GM23338 (cell line): ENCODE data around the gene GTF2F1. TPM values are rescaled to one million over a fixed set of nuclear protein-coding genes. Genes with fewer than 3 reads are reported as not detected.
A peak's percentile ranks its signal among the peaks of the same experiment; 100 is the strongest.
"Not testable (repeated sequence)": the region's sequence is repeated elsewhere in the genome, so short reads cannot be mapped to it uniquely, and the experiment has no call there.

Source experiments
- ATAC-seq: fragments of 200-7000 bp; cut with Tn5 transposase; 3 replicates; pipeline ENCODE4 v1.9.1; 2020
- DNase-seq: peaks from one replicate; pipeline ENCODE4 v3.0.0-alpha.2; 2015; ENCODE audit warnings: low spot score
- H2AFZ ChIP-seq: fragments of 200-600 bp; sonication (generic); 2 replicates; pipeline ENCODE4 v1.8.0; 2016; ENCODE audit warnings: antibody characterized with exemption, mild to moderate bottlenecking, moderate library complexity
- H3F3A ChIP-seq: fragments of 200-600 bp; sonication (generic); replicated peaks from 2 replicates; pipeline ENCODE4 v1.8.0; 2017; ENCODE audit warnings: antibody characterized with exemption, mixed run types, low read depth
- H3K27ac ChIP-seq: fragments of 200-600 bp; sonication (generic); 2 replicates; pipeline ENCODE4 v1.6.1; 2016; ENCODE audit warnings: low read depth
- H3K27me3 ChIP-seq: fragments of 200-600 bp; sonication (generic); 2 replicates; pipeline ENCODE4 v1.8.0; 2016; ENCODE audit warnings: mild to moderate bottlenecking, mixed run types, moderate library complexity; ENCODE audit not compliant: insufficient read depth
- H3K36me3 ChIP-seq: fragments of 200-600 bp; sonication (generic); 2 replicates; pipeline ENCODE4 v1.8.0; 2016; ENCODE audit warnings: mild to moderate bottlenecking; ENCODE audit not compliant: insufficient read depth
- H3K4me1 ChIP-seq: fragments of 200-600 bp; sonication (generic); 2 replicates; pipeline ENCODE4 v1.8.0; 2016; ENCODE audit warnings: mild to moderate bottlenecking, moderate library complexity; ENCODE audit not compliant: insufficient read depth
- H3K4me2 ChIP-seq: fragments of 200-600 bp; sonication (generic); 2 replicates; pipeline ENCODE4 v1.7.1; 2017; ENCODE audit warnings: mixed run types
- H3K4me3 ChIP-seq: fragments of 200-600 bp; sonication (generic); 2 replicates; pipeline ENCODE4 v1.6.1; 2016; ENCODE audit warnings: mixed run types
- H3K79me2 ChIP-seq: fragments of 200-600 bp; sonication (generic); replicated peaks from 2 replicates; pipeline ENCODE4 v1.8.0; 2017; ENCODE audit warnings: mild to moderate bottlenecking; ENCODE audit not compliant: insufficient read depth
- H3K9me2 ChIP-seq: fragments of 200-600 bp; sonication (generic); 2 replicates; pipeline ENCODE4 v1.8.0; 2017; ENCODE audit not compliant: insufficient read depth
- H4K20me1 ChIP-seq: fragments of 200-600 bp; sonication (generic); replicated peaks from 2 replicates; pipeline ENCODE4 v1.8.0; 2017; ENCODE audit warnings: mild to moderate bottlenecking; ENCODE audit not compliant: insufficient read depth
- H3K27ac Mint-ChIP-seq: 2 replicates; pipeline ENCODE4 v1.8.0; 2020; ENCODE audit warnings: inconsistent platforms, mild to moderate bottlenecking, moderate library complexity, mixed read lengths
- H3K27me3 Mint-ChIP-seq: 3 replicates; pipeline ENCODE4 v1.8.0; 2022; ENCODE audit warnings: low read depth, mild to moderate bottlenecking, moderate library complexity, mixed read lengths, inconsistent platforms; ENCODE audit not compliant: insufficient read depth, poor library complexity
- H3K36me3 Mint-ChIP-seq: 3 replicates; pipeline ENCODE4 v1.8.0; 2021; ENCODE audit warnings: low read depth, mild to moderate bottlenecking, inconsistent platforms, moderate library complexity, mixed read lengths
- H3K4me1 Mint-ChIP-seq: 3 replicates; pipeline ENCODE4 v1.8.0; 2020; ENCODE audit warnings: mild to moderate bottlenecking, inconsistent platforms, mixed read lengths
- H3K4me3 Mint-ChIP-seq: 3 replicates; pipeline ENCODE4 v1.8.0; 2021; ENCODE audit warnings: moderate library complexity, mild to moderate bottlenecking, inconsistent platforms, mixed read lengths
- H3K9me3 Mint-ChIP-seq: 3 replicates; pipeline ENCODE4 v1.8.0; 2020; ENCODE audit warnings: moderate library complexity, mild to moderate bottlenecking, inconsistent platforms, mixed read lengths
- STAT1 ChIP-seq: IDR thresholded peaks from one replicate; pipeline ENCODE4 v1.6.1; 2016; ENCODE audit warnings: antibody characterized with exemption; ENCODE audit not compliant: unreplicated experiment
- ZNF331 ChIP-seq: fragments of 250-450 bp; sonication (Bioruptor Pico); IDR thresholded peaks from 2 replicates; pipeline ENCODE4 v1.5.0; 2020; ENCODE audit warnings: low read depth, mild to moderate bottlenecking, moderate library complexity
- polyA plus RNA-seq: library from polyadenylated mRNA; unstranded; fragments of >200 nt; fragmentation: Nextera tagmentation; extraction: Ambion mirVana; gene quantifications from 2 replicates; pipeline ENCODE4 v1.2.1, GENCODE V29; 2016
- total RNA-seq: library from RNA; depleted of rRNA; stranded (reverse); fragments of >200 nt; shearing (Covaris generic); gene quantifications from 2 replicates; pipeline ENCODE4 v1.2.3, GENCODE V29; 2014
- TF ChIP-seq, protein P1 (sequence below), 2 experiments: fragments of 200-600 bp in 1 of 2; sonication (generic) in 1 of 2; conservative IDR thresholded peaks; 2 replicates each; pipeline versions ENCODE4 v1.5.1 to v1.6.1; 2016 to 2017; ENCODE audit warnings: antibody characterized with exemption in 2 of 2, low read depth in 2 of 2, mild to moderate bottlenecking in 2 of 2, moderate library complexity in 1 of 2

GTF2F1 gene
- total and polyA plus RNA-seq, 2 experiments from 2014 or later, result 62.1 to 65.5 TPM

DNA sequence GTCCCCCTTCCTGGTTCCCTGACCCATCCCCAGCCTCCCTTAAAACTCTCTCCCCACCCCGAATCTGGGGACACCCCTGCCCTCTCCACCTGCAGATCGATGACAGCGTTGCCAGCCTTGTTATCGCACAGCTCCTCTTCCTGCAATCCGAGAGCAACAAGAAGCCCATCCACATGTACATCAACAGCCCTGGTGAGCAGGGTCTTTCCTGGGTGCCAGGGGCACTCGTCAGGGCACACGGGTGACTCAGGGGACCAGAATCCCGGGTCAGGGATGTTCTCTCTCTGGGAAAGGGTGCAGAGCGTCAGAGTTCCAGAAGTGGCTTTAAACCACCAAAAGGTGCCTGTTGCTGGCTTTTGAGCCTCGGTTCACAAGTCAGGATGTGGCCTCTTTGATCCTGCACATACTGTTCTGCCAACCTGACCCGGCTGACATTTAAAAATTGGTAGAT lies 30.6 kb downstream of the GTF2F1 start (continued):
- TF ChIP-seq, protein P1, sequence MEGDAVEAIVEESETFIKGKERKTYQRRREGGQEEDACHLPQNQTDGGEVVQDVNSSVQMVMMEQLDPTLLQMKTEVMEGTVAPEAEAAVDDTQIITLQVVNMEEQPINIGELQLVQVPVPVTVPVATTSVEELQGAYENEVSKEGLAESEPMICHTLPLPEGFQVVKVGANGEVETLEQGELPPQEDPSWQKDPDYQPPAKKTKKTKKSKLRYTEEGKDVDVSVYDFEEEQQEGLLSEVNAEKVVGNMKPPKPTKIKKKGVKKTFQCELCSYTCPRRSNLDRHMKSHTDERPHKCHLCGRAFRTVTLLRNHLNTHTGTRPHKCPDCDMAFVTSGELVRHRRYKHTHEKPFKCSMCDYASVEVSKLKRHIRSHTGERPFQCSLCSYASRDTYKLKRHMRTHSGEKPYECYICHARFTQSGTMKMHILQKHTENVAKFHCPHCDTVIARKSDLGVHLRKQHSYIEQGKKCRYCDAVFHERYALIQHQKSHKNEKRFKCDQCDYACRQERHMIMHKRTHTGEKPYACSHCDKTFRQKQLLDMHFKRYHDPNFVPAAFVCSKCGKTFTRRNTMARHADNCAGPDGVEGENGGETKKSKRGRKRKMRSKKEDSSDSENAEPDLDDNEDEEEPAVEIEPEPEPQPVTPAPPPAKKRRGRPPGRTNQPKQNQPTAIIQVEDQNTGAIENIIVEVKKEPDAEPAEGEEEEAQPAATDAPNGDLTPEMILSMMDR (conservative IDR thresholded peaks at IDR 0.05; ENCODE audit: low read depth in 2 of 2), result no peak
- TF ChIP-seq STAT1, result no peak

DNA sequence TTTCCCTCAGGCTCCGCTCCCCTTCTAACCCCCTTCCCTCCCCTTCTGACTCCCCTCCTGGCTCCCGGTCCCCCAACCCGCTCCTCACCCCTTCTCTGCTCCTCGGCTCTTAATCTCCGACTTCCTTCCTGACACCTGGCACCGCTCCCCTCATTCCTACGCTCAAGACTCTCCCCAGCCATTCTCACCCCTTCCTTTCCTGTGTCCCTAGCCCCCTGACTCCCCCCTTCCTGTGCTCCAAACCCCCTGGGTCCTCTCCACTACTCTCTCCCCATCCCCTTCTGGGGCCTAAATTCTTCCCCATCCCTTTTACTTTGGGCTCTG lies 31.0 kb downstream of the GTF2F1 start:
- peak overlapping the region; percentile 79 for H3K4me3 ChIP-seq
- Mint-ChIP-seq H3K4me1 (peaks cover 4% of the 10 kb centered on the region; the same call in 1 of the 3 replicates), H3K27ac (peak overlapping the region; percentile 75), H3K36me3 (peaks cover 26% of the 10 kb centered on the region), H3K9me3 (peaks cover 8% of the 10 kb centered on the region; the same call in 1 of the 3 replicates), H3K27me3 (peaks cover 4% of the 10 kb centered on the region), H3K4me3 (peak overlapping the region; percentile 88)
- no peak overlapping the region for H3K27ac ChIP-seq
- H3K36me3 ChIP-seq, result peaks cover 18% of the 10 kb centered on the region
- H3K4me1 ChIP-seq, result no peaks in the 10 kb centered on the region; the same call in 1 of the 2 replicates
- no peak for DNase-seq
- H3K79me2 ChIP-seq, result peaks cover 8% of the 10 kb centered on the region; the same call in 1 of the 2 replicates
- H2AFZ ChIP-seq, result peak overlapping the region; percentile 72; the same call in 1 of the 2 replicates
- ATAC-seq, result no peak
- no peaks in the 10 kb centered on the region for H3K27me3 ChIP-seq
- no peaks in the 10 kb centered on the region for H3K9me2 ChIP-seq
- no peaks in the 10 kb centered on the region for H3F3A ChIP-seq
- no peak for TF ChIP-seq ZNF331 (CRISPR knock-in tag)
- H3K4me2 ChIP-seq, result peak overlapping the region; percentile 97
- no peaks in the 10 kb centered on the region; the same call in 1 of the 2 replicates for H4K20me1 ChIP-seq

DNA sequence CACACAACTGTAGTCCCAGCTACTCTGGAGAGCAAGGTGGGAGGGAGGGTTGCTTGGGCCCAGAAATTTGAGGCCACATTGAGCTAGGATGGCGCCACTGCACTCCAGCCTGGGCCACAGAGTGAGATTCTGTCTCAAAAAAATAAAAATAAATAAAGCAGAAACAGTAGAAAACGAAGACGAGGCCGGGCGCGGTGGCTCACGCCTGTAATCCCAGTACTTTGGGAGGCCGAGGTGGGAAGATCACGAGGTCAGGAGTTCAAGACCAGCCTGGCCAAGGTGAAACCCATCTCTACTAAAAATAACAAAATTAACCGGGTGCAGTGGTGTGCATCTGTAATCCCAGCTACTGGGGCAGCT lies 32.1 kb downstream of the GTF2F1 start:
- Mint-ChIP-seq H3K36me3 (peaks cover 18% of the 10 kb centered on the region), H3K9me3 (peaks cover 11% of the 10 kb centered on the region; the same call in 2 of the 3 replicates), H3K4me3 (peak overlapping the region; percentile 88)
- Histone ChIP-seq H2AFZ (0 out of 2 replicates have a peak overlapping the region, but pooled peaks have one; percentile 63), H3K4me3 (peak overlapping the region; percentile 79; the same call in 1 of the 2 replicates)
- not testable (repeated sequence) for H3K79me2 ChIP-seq, H3K27me3 Mint-ChIP-seq, DNase-seq, H3K27ac Mint-ChIP-seq, H3K4me2 ChIP-seq, H3K27me3 ChIP-seq, H3K4me1 ChIP-seq, H3K36me3 ChIP-seq, H3K4me1 Mint-ChIP-seq, H3K27ac ChIP-seq, H3F3A ChIP-seq, H4K20me1 ChIP-seq, H3K9me2 ChIP-seq, ATAC-seq

DNA sequence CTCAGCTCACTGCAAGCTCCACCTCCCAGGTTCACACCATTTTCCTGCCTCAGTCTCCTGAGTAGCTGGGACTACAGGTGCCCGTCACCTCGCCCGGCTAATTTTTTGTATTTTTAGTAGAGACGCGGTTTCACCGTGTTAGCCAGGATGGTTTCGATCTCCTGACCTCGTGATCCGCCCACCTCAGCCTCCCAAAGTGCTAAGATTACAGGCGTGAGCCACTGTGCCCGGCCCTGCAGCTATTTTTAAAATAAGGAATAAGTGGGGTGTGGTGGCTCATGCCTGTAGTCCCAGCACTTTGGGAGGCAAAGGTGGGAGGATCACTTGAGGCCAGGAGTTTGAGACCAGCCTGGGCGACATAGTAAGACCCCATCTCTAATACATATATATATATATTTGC lies 32.5 kb downstream of the GTF2F1 start:
- H3K36me3 Mint-ChIP-seq, result peaks cover 15% of the 10 kb centered on the region
- H3K4me1 ChIP-seq, H3K27ac Mint-ChIP-seq, H3K4me2 ChIP-seq, H3K9me2 ChIP-seq, H3K27me3 Mint-ChIP-seq, H3F3A ChIP-seq, H3K27me3 ChIP-seq, H3K36me3 ChIP-seq, H2AFZ ChIP-seq, H3K27ac ChIP-seq, H4K20me1 ChIP-seq, DNase-seq, H3K4me3 ChIP-seq, ATAC-seq, H3K4me1 Mint-ChIP-seq, H3K4me3 Mint-ChIP-seq, H3K79me2 ChIP-seq: not testable (repeated sequence)
- peaks cover 11% of the 10 kb centered on the region; the same call in 2 of the 3 replicates for H3K9me3 Mint-ChIP-seq
